GM19395 (cell line): ENCODE data around the gene NKPD1.

Experiments
- ATAC-seq: cut with Tn5 transposase; IDR thresholded peaks from one replicate; pipeline ENCODE4 v1.9.1; 2021; ENCODE audit warnings: mild to moderate bottlenecking, moderate library complexity; ENCODE audit not compliant: unreplicated experiment

NKPD1 gene

GRCh38 chr19:45156751-45157150 is 4.0 kb downstream of the NKPD1 start:
- ATAC-seq: no peak

- no peak for ATAC-seq
Measured at GRCh38 chr19:45156011-45156630, 4.7 kb downstream of the NKPD1 start.

GRCh38 chr19:45154064-45154827 is 6.5 kb downstream of the NKPD1 start:
- ATAC-seq: no peak

- ATAC-seq: no peak
Measured at GRCh38 chr19:45153339-45154063, 7.3 kb downstream of the NKPD1 start.

GRCh38 chr19:45152504-45153338 is 8.1 kb downstream of the NKPD1 start:
- no peak for ATAC-seq

- no peak for ATAC-seq
Measured at GRCh38 chr19:45151821-45152503, 8.8 kb downstream of the NKPD1 start.

GRCh38 chr19:45151320-45151719 is 9.5 kb downstream of the NKPD1 start:
- ATAC-seq: no peak

GRCh38 chr19:45150751-45151281 is 10.0 kb downstream of the NKPD1 start:
- ATAC-seq: no peak

GRCh38 chr19:45150180-45150579 is 10.6 kb downstream of the NKPD1 start:
- ATAC-seq: no peak

- ATAC-seq: no peak
Measured at GRCh38 chr19:45149129-45149528, 11.7 kb downstream of the NKPD1 start.

GRCh38 chr19:45147835-45148676 is 12.7 kb downstream of the NKPD1 start:
- ATAC-seq: no peak

GRCh38 chr19:45146741-45147205 is 14.0 kb downstream of the NKPD1 start:
- ATAC-seq: no peak

- ATAC-seq: no peak
Measured at GRCh38 chr19:45146251-45146650, 14.5 kb downstream of the NKPD1 start.

- ATAC-seq: no peak
Measured at GRCh38 chr19:45145270-45146189, 15.3 kb downstream of the NKPD1 start.

- no peak for ATAC-seq
Measured at GRCh38 chr19:45144431-45145269, 16.1 kb downstream of the NKPD1 start.

GRCh38 chr19:45142726-45143110 is 18.1 kb downstream of the NKPD1 start:
- ATAC-seq: no peak

GRCh38 chr19:45142016-45142725 is 18.6 kb downstream of the NKPD1 start:
- ATAC-seq: no peak
